Esophagus (tissue), 2 donors: ENCODE results near the gene BMP2K. TPM values are rescaled to one million over a fixed set of nuclear protein-coding genes. Genes with fewer than 3 reads are reported as not detected.

Source experiments
- H3K27ac ChIP-seq, 2 donors: one replicate each; pipeline ENCODE4 v1.5.1; 2013; ENCODE audit warnings: low read depth in 2 of 2, mild to moderate bottlenecking in 2 of 2, inconsistent platforms in 1 of 2, low read length in 1 of 2, moderate library complexity in 1 of 2
- H3K27me3 ChIP-seq, 2 donors: one replicate each; pipeline ENCODE4 v1.6.1; 2013; ENCODE audit warnings: low read length in 2 of 2, control low read depth in 1 of 2, mild to moderate bottlenecking in 1 of 2; ENCODE audit not compliant: insufficient read depth in 2 of 2, control insufficient read depth in 1 of 2
- H3K36me3 ChIP-seq, 2 donors: one replicate each; pipeline ENCODE4 v1.6.1; 2013; ENCODE audit warnings: low read length in 1 of 2; ENCODE audit not compliant: control insufficient read depth in 2 of 2, insufficient read depth in 2 of 2
- H3K4me1 ChIP-seq, 2 donors: one replicate each; pipeline ENCODE4 v1.6.1; 2013; ENCODE audit warnings: low read length in 1 of 2; ENCODE audit not compliant: control insufficient read depth in 2 of 2, insufficient read depth in 2 of 2
- H3K4me3 ChIP-seq, 2 donors: one replicate each; pipeline ENCODE4 v1.5.1; 2013; ENCODE audit warnings: low read length in 2 of 2, mild to moderate bottlenecking in 2 of 2, low read depth in 1 of 2, moderate library complexity in 1 of 2
- H3K9me3 ChIP-seq, 2 donors: one replicate each; pipeline ENCODE4 v1.6.1; 2013; ENCODE audit warnings: mild to moderate bottlenecking in 2 of 2, low read depth in 1 of 2, low read length in 1 of 2, moderate library complexity in 1 of 2; ENCODE audit not compliant: control insufficient read depth in 2 of 2, insufficient read depth in 1 of 2
- WGBS, 2 donors: extraction: QIAGEN DNeasy Blood & Tissue Kit; methylation state at CpG; one replicate each; pipeline ENCODE4 v1.1.7; 2013; 5-methylcytosine and 5-hydroxymethylcytosine counted together
- polyA plus RNA-seq, 2 donors: library from polyadenylated mRNA; stranded (reverse); fragments of 200-250 nt; gene quantifications; one replicate each; pipeline ENCODE4 v1.2.3, GENCODE V29; 2013
- donor health status: healthy with polysubstance abuse.
- donor health status: Bipolar disorder and iron deficiency.

BMP2K gene
- polyA plus RNA-seq, 2 donors, result 9.6 to 11.6 TPM

DNA sequence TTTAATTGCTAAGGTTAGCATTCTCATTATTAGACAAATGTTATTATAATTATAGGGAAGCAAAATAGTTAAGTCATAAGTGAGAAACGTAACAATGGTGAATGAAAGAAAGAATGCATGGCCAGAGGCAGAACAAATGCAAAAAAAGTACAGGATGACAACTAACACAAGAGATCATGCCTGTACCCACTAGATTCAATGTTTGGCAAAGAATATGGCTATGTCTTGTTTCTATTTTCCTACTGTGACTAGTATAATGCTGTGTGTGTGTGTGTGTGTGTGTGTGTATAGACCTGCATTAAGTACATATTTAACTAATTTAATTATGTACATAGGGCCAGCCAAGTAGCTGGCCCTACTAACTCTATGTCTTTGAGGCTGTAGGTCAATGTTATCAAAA, 12.9 kb upstream of the BMP2K start:
- Histone ChIP-seq H3K36me3 (no peaks in the 10 kb centered on the region), H3K4me1 (no peaks in the 10 kb centered on the region), H3K9me3 (no peaks in the 10 kb centered on the region), H3K27me3 (no peaks in the 10 kb centered on the region), H3K4me3 (no peak overlapping the region), H3K27ac (no peak overlapping the region)
- WGBS, 2 donors, result 46 to 63% methylated on average over 1 of the region's 1 CpG

DNA sequence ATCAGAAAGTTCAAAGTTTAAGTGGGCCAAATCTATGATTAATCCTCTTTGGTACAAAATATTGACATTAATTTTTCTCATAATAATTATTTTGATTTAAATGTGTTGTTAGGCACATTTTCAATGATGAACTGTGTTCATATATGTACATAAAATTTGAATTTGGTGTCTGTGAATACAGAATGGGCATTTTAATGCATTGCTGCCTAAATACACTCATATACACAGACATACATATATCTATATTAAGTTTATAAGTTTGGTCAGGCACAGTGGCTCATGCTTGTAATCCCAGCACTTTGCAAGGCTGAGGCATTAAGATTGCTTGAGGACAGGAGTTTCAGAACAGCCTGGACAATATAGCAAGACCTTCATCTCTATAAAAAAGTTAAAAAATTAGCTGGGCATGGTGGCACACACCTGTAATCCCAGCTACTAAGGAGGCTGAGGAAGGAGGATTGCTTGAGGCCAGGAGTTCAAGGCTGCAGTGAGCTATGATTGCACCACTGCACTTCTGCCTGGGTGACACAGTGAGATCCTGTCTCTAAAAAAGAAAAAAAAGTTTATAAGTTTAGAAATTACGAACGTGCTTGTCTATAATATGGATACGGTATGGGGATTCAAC, 12.3 kb upstream of the BMP2K start:
- no peaks in the 10 kb centered on the region for H3K4me1 ChIP-seq
- no peak overlapping the region for H3K27ac ChIP-seq
- H3K36me3 ChIP-seq, result no peaks in the 10 kb centered on the region
- H3K9me3 ChIP-seq, result no peaks in the 10 kb centered on the region
- H3K27me3 ChIP-seq, result no peaks in the 10 kb centered on the region
- WGBS, 2 donors, result 90 to 95% methylated on average over 3 of the region's 3 CpGs
- no peak overlapping the region for H3K4me3 ChIP-seq

DNA sequence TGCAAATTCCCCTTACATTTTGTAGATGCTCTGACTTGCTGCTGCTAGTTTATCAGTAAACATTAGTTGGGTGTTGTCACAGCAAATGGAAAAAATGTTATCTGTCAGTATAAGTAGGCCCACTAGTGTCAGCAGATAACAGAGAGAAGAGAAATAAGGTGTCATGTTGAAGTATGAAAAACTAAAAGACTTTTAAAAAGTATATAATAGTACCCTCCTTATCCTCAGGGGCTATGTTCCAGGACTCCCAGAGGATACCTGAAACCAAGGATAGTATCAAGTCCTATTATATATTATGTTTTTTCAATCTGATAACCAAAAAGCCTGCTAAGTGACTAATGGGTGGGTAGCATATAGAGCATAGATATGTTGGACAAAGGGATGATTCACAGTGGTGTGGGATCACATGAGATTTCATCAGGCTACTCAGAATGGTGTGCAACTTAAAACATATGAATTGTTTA, 11.6 kb upstream of the BMP2K start:
- Histone ChIP-seq H3K27ac (no peak overlapping the region), H3K9me3 (no peaks in the 10 kb centered on the region), H3K4me3 (no peak overlapping the region), H3K36me3 (no peaks in the 10 kb centered on the region), H3K27me3 (no peaks in the 10 kb centered on the region), H3K4me1 (no peaks in the 10 kb centered on the region)

DNA sequence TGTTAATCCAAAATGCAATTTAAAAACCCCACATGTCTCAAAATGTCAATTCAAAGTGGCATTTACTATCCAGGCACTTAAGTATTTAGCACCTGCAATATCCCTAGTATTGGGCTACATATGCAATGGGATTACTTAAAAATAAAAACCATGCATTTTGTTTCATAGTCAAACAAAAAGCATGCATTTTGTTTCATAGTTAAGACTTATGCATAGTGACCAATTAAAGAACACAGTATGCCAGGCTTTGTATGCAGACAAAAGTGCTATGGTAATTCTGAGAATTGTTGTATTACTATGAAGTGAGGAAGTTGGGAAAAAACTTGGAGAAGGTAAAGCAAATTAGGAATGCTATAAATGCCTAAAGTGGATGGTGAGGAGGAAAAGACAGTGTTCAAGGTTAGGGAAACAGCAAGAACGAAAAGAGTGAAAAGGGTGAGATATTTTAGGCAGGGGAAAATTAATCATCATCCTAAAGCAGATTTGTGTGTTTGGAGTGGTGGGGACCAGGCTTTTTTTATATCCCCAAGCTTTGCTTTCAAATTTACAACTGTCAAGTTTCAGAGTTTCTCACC, 10.6 kb upstream of the BMP2K start:
- 20 to 24% methylated on average over 1 of the region's 1 CpG for WGBS, 2 donors
- Histone ChIP-seq H3K36me3 (no peaks in the 10 kb centered on the region), H3K27me3 (no peaks in the 10 kb centered on the region), H3K4me1 (no peaks in the 10 kb centered on the region), H3K9me3 (no peaks in the 10 kb centered on the region), H3K27ac (no peak overlapping the region), H3K4me3 (no peak overlapping the region)

DNA sequence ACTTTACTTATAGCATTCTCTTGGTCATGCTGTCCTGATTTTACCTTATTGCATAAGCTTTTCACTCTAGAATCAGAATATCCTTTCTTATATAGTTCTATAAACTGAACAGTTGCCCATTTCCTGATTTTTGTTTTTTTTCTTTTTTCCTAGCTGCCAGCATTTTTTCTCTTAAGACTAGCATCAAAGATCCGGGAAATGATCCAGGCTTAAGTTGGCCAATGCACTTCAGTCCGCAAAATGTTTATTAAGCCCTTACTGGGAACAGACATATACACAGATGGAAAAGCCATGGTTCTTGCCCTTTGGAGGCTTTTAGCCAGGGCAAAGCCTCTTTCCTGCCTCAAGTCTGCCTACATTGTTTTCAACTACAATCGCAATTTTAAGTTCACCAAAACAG, 10.1 kb upstream of the BMP2K start:
- H3K4me3 ChIP-seq, result no peak overlapping the region
- 21 to 43% methylated on average over 3 of the region's 3 CpGs for WGBS, 2 donors
- no peaks in the 10 kb centered on the region for H3K36me3 ChIP-seq
- H3K27me3 ChIP-seq, result no peaks in the 10 kb centered on the region
- no peaks in the 10 kb centered on the region for H3K4me1 ChIP-seq
- no peaks in the 10 kb centered on the region for H3K9me3 ChIP-seq
- no peak overlapping the region for H3K27ac ChIP-seq

DNA sequence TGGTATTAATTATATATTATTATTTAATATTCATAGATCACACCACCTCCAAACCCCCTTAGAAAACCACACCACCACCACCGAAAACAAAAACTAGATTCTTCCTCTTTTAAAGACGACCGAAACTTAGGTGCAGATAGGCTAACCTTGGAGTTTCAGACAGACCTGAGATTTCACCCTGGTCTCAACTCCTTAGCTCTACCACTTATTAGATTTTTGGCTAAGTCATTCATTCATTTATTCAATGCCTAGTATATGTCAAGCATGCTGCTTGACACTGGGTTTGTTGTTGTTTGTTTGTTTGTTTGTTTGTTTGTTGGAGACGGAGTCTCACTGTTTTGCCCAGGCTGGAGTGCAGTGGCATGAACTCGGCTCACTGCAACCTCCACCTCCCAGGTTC, 9.5 kb upstream of the BMP2K start:
- Histone ChIP-seq H3K4me3 (no peak overlapping the region), H3K36me3 (no peaks in the 10 kb centered on the region), H3K4me1 (no peaks in the 10 kb centered on the region), H3K27me3 (no peaks in the 10 kb centered on the region), H3K9me3 (no peaks in the 10 kb centered on the region), H3K27ac (no peak overlapping the region)
- whole genome bisulfite sequencing, 2 donors, result 87% methylated on average over 5 of the region's 5 CpGs

DNA sequence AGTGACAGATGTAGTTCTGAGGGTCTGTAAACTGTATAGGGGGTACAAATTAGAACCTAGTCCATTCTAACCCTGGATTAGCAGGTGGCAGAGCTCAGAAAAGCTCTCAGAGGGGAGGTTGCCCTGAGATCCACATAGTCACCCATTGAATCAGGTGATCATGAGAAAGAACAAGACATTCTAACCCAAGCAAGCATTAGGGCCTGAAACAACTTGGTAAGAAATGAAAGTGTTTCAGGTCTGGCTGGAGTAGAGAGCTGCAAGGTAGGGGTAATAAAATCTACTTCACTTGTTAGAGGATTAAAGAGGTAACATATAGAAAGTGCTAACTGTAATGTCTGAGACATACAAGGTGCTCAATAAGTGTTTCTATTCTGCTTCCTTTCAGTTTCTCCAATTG, 8.8 kb upstream of the BMP2K start:
- Histone ChIP-seq H3K36me3 (no peaks in the 10 kb centered on the region), H3K4me3 (no peak overlapping the region), H3K27ac (no peak overlapping the region), H3K27me3 (no peaks in the 10 kb centered on the region), H3K9me3 (no peaks in the 10 kb centered on the region), H3K4me1 (no peaks in the 10 kb centered on the region)

DNA sequence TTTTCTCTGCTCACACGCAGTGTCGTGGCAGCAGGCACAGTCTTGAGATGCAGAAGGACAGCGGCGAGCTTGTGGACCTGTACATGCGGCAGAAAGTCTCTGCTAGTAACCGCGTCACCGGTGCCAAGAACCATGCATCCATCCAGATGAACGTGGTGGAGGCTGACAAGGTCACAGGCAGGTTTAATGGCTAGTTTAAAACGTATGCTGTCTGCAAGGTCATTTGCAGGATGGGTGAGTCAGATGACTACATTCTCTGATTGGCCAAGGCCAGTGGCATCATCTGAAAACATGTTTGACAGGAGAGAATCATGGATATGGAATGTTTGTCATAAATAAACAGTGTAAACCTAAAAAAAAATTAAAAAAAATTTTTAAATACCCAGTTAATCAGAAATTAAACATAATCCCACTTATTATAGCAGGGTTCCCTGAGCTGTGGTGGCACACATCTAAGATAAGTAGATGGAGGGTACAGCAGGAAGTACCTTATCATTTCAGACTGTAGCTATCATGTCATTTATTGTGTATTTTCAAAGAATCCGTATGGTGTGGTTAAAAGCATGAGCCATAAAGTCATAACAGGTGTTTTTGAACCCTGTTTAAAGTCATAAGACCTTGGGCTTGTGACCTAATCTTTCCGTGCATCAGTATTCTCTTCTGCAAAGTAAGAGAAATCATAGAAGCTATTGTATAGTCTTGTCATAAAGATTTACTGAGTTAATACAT, 7.5 kb upstream of the BMP2K start:
- no peaks in the 10 kb centered on the region for H3K4me1 ChIP-seq
- WGBS, 2 donors, result 75 to 81% methylated on average over 12 of the region's 12 CpGs
- H3K4me3 ChIP-seq, result no peak overlapping the region
- H3K27ac ChIP-seq, result peak overlapping the region in 1 of 2 donors; percentile 22
- H3K27me3 ChIP-seq, result no peaks in the 10 kb centered on the region
- H3K36me3 ChIP-seq, result no peaks in the 10 kb centered on the region
- H3K9me3 ChIP-seq, result no peaks in the 10 kb centered on the region

DNA sequence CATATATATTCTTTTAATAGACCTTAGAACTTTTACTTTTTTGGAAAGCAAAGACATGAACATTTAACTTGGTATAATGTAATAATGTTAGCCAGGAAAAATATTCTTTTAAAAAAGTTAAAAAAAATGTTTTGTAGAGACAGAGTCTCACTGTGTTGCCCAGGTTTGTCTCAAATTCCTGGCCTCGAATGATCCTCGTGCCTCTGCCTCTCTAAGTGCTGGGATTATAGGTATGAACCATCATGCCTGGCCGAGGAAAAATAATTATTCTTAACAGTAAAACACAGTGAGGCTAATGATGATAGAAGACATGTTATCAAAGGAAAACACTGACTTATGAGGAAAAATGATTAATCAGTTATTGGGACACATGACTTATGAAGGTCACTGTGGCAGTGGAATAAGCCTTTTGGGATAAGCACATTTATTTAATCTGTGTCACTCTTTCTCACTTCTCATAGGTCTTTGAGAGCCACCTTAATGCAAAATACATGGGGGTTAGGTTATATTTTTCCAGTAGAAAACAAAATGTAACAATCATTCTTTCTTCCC, 6.0 kb upstream of the BMP2K start:
- no peaks in the 10 kb centered on the region for H3K4me1 ChIP-seq
- 78 to 96% methylated on average over 3 of the region's 3 CpGs for WGBS, 2 donors
- H3K9me3 ChIP-seq, result no peaks in the 10 kb centered on the region
- H3K27ac ChIP-seq, result no peak overlapping the region
- H3K27me3 ChIP-seq, result no peaks in the 10 kb centered on the region
- no peaks in the 10 kb centered on the region for H3K36me3 ChIP-seq
- no peak overlapping the region for H3K4me3 ChIP-seq
